OCI-LY7 (cell line): Measurements from ENCODE around the gene RXRA. TPM values are rescaled to one million over a fixed set of nuclear protein-coding genes. Genes with fewer than 3 reads are reported as not detected.

ENCODE experiments used
- BruUV-seq: library from RNA; stranded (reverse); fragments of 400-500 nt; replicated peaks from 2 replicates; lab custom pipeline; 2021; lab: Mats Ljungman, UMichigan
- CTCF ChIA-PET: fragments of 300-600 bp; sonication (Branson Sonifier 250); formaldehyde crosslinking; loops from one replicate; lab custom pipeline; 2022; ENCODE audit warnings: antibody characterized with exemption; ENCODE audit not compliant: unreplicated experiment; lab: Charles Lee
- POLR2A ChIA-PET: fragments of 300-600 bp; sonication (Branson Sonifier 250); formaldehyde crosslinking; loops from one replicate; lab custom pipeline; 2022; ENCODE audit warnings: antibody characterized with exemption; lab: Charles Lee
- DNase-seq: peaks from one replicate; pipeline ENCODE4 v3.0.0-alpha.2; 2015; ENCODE audit warnings: low spot score
- H2AFZ ChIP-seq: fragments of 200-600 bp; sonication (generic), shearing (Covaris generic); 2 replicates; pipeline ENCODE4 v1.6.1; 2014; ENCODE audit warnings: mild to moderate bottlenecking, antibody characterized with exemption, low read length, moderate library complexity
- H3K27ac ChIP-seq: fragments of 200-600 bp; sonication (generic); 2 replicates; pipeline ENCODE4 v1.5.1; 2014; ENCODE audit warnings: mixed run types, low read depth, mild to moderate bottlenecking, moderate library complexity, low read length, inconsistent platforms; ENCODE audit not compliant: poor library complexity, severe bottlenecking
- H3K36me3 ChIP-seq: fragments of 200-600 bp; sonication (generic); 2 replicates; pipeline ENCODE4 v1.6.1; 2014; ENCODE audit warnings: mild to moderate bottlenecking, antibody characterized with exemption, low read length, moderate library complexity, mixed read lengths; ENCODE audit not compliant: insufficient read depth
- H3K4me1 ChIP-seq: fragments of 200-600 bp; sonication (generic); 2 replicates; pipeline ENCODE4 v1.5.1; 2014; ENCODE audit warnings: mild to moderate bottlenecking, low read length; ENCODE audit not compliant: insufficient read depth, poor library complexity, severe bottlenecking
- H3K4me2 ChIP-seq: fragments of 200-600 bp; sonication (generic); 2 replicates; pipeline ENCODE4 v1.6.1; 2014; ENCODE audit warnings: mild to moderate bottlenecking, low read length
- H3K4me3 ChIP-seq: fragments of 200-600 bp; sonication (generic); 2 replicates; pipeline ENCODE4 v1.5.1; 2014; ENCODE audit warnings: mild to moderate bottlenecking, low read depth, low read length; ENCODE audit not compliant: poor library complexity, severe bottlenecking
- H3K79me2 ChIP-seq: fragments of 200-600 bp; sonication (generic); 2 replicates; pipeline ENCODE4 v1.6.1; 2016; ENCODE audit warnings: low read depth, mild to moderate bottlenecking, low read length, moderate library complexity, mixed read lengths; ENCODE audit not compliant: insufficient read depth
- H3K9me2 ChIP-seq: fragments of 200-600 bp; sonication (generic); 2 replicates; pipeline ENCODE4 v1.6.1; 2016; ENCODE audit warnings: mild to moderate bottlenecking, low read length, mixed read lengths; ENCODE audit not compliant: insufficient read depth
- H3K9me3 ChIP-seq: fragments of 200-600 bp; sonication (generic); 2 replicates; pipeline ENCODE4 v1.6.1; 2014; ENCODE audit warnings: mild to moderate bottlenecking, mixed run types, low read length, mixed read lengths
- H4K20me1 ChIP-seq: fragments of 200-600 bp; sonication (generic); 2 replicates; pipeline ENCODE4 v1.6.1; 2014; ENCODE audit warnings: mild to moderate bottlenecking, antibody characterized with exemption, low read length, moderate library complexity, mixed read lengths; ENCODE audit not compliant: insufficient read depth
- EZH2phosphoT487 ChIP-seq: fragments of 200-600 bp; sonication (generic); IDR thresholded peaks from 2 replicates; pipeline ENCODE4 v1.6.1; 2018; ENCODE audit warnings: low read depth, borderline replicate concordance, mild to moderate bottlenecking, mixed run types, antibody characterized with exemption, low read length, moderate library complexity, mixed read lengths
- intact Hi-C: fragments of 100-400 bp; cut with micrococcal nuclease; formaldehyde crosslinking; loops from one replicate; pipeline ENCODE4 v1.10.0; 2022; ENCODE audit not compliant: unreplicated experiment
- total RNA-seq, 2 experiments: library from RNA; depleted of rRNA in 1 of 2; stranded (reverse); fragments of >200 nt in 1 of 2; shearing (Covaris generic) in 1 of 2; gene quantifications; 2 replicates each; pipeline ENCODE4 v1.2.3, GENCODE V29; 2014 to 2022
- TF ChIP-seq, protein P1 (sequence below): fragments of 200-600 bp; sonication (generic); conservative IDR thresholded peaks from 2 replicates; pipeline ENCODE4 v1.5.1; 2014; ENCODE audit warnings: mild to moderate bottlenecking, antibody characterized with exemption, low read length, moderate library complexity, mixed read lengths

The RXRA gene
- total RNA-seq, 2 experiments from 2014 or later: 0.25 to 0.40 TPM

DNA sequence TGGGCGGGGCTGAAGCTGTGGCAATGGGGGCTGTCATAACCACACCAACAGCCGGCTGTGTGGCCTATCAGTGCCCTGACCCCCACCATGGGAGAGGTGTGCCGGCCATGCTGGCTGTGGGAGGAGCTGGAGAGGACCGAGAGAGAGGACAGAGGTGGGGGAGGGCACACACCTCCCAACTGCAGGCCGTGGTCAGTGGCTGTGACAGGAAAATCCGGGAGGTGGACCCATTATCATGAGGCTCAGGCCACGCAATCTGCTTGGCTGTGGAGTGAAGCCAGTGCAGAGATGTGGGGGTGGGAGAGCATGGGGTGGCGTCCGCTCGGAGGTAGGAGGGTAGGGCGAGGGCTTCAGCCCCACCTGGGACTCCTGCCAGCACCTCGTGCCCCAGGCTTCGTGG, 136.1 kb downstream of the RXRA start:
- H3K4me2 ChIP-seq: no peak overlapping the region
- POLR2A ChIA-PET: no interaction called here
- TF ChIP-seq, protein P1, sequence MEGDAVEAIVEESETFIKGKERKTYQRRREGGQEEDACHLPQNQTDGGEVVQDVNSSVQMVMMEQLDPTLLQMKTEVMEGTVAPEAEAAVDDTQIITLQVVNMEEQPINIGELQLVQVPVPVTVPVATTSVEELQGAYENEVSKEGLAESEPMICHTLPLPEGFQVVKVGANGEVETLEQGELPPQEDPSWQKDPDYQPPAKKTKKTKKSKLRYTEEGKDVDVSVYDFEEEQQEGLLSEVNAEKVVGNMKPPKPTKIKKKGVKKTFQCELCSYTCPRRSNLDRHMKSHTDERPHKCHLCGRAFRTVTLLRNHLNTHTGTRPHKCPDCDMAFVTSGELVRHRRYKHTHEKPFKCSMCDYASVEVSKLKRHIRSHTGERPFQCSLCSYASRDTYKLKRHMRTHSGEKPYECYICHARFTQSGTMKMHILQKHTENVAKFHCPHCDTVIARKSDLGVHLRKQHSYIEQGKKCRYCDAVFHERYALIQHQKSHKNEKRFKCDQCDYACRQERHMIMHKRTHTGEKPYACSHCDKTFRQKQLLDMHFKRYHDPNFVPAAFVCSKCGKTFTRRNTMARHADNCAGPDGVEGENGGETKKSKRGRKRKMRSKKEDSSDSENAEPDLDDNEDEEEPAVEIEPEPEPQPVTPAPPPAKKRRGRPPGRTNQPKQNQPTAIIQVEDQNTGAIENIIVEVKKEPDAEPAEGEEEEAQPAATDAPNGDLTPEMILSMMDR: no peak
- no peak for TF ChIP-seq EZH2phosphoT487
- CTCF ChIA-PET: no interaction called here
- no peaks in the 10 kb centered on the region for H3K4me1 ChIP-seq
- H3K4me3 ChIP-seq: no peak overlapping the region
- no peaks in the 10 kb centered on the region for H4K20me1 ChIP-seq
- H3K9me2 ChIP-seq: no peaks in the 10 kb centered on the region
- BruUV-seq: no TSS peak
- intact Hi-C loops: no loop called here
- no peak overlapping the region for H2AFZ ChIP-seq
- H3K27ac ChIP-seq: no peak overlapping the region
- H3K79me2 ChIP-seq: no peaks in the 10 kb centered on the region
- no peaks in the 10 kb centered on the region for H3K36me3 ChIP-seq
- no peaks in the 10 kb centered on the region for H3K9me3 ChIP-seq
- DNase-seq: no peak

DNA sequence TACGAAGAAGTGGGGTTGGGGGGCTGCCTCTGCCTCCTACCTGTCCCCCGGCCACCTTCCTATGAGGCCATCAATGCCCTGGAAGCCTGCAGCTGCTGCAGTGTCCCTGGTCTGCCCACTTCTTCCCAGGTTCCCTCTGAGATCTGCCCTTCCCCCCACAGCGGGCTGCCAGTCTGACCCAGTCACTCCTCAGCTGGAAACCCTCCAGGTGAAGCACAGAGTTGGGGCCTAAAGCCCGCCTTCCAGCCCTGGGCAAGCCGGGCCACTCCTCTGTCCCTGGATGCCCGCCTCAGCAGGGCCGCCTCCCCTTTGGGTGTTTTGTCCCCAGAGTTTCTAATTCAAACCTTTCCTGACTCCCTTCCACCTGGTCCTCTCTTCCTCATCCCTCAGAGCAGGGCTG, 137.0 kb downstream of the RXRA start:
- BruUV-seq: no TSS peak
- ChIA-PET CTCF (no interaction called here), POLR2A (no interaction called here)
- H3K27ac ChIP-seq: no peak overlapping the region
- H3K9me2 ChIP-seq: no peaks in the 10 kb centered on the region
- no peak overlapping the region for H2AFZ ChIP-seq
- no peak overlapping the region for H3K4me3 ChIP-seq
- intact Hi-C loops: no loop called here
- no peak overlapping the region for H3K4me2 ChIP-seq
- no peaks in the 10 kb centered on the region for H4K20me1 ChIP-seq
- TF ChIP-seq EZH2phosphoT487: no peak
- TF ChIP-seq, protein P1: no peak
- H3K36me3 ChIP-seq: no peaks in the 10 kb centered on the region
- no peak for DNase-seq
- H3K9me3 ChIP-seq: no peaks in the 10 kb centered on the region
- H3K4me1 ChIP-seq: no peaks in the 10 kb centered on the region
- H3K79me2 ChIP-seq: no peaks in the 10 kb centered on the region

DNA sequence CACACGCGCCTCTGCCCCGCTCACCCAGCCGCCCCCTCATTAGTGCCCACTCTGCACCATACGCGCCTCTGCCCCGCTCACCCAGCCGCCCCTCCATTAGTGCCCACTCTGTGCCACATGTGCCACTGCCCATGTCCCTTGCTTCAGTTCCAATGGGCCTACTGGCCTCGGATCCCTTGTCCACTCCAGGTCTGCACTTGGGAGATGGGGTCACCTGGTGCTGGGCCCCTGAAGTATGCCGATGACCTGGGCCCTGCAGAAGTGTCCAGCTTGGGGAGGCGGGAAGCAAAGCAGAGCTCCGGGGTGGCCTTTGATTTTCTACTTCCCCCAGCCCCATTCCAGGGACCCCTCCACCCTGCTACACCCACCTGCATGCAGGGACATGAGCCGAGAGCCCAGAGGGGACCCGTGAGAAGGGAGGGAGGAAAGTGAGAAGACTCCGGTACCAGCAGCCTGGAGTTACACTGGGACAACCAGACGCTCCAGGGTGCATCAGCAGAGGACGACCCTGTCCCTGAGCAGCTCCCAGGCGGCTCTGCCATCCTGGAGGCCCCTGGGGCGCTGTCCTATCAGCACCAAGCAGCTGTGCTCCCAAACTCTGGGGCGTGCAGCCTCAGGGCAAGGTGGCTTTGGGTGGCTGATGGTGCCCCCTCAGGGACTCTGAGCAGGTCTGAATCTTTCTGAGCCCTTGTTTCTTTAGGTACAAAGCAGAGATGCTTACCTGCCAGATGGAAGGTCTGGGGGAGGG, 140.8 kb downstream of the RXRA start:
- H4K20me1 ChIP-seq: no peaks in the 10 kb centered on the region
- H3K9me2 ChIP-seq: no peaks in the 10 kb centered on the region
- no peak overlapping the region for H3K4me2 ChIP-seq
- ChIA-PET POLR2A (no interaction called here), CTCF (no interaction called here)
- intact Hi-C loops: no loop called here
- TF ChIP-seq, protein P1: no peak
- no peak for TF ChIP-seq EZH2phosphoT487
- H3K79me2 ChIP-seq: no peaks in the 10 kb centered on the region
- no peak overlapping the region for H2AFZ ChIP-seq
- no peak overlapping the region for H3K4me3 ChIP-seq
- BruUV-seq: no TSS peak
- no peak overlapping the region for H3K27ac ChIP-seq
- H3K9me3 ChIP-seq: no peaks in the 10 kb centered on the region
- H3K4me1 ChIP-seq: no peaks in the 10 kb centered on the region
- DNase-seq: no peak
- no peaks in the 10 kb centered on the region for H3K36me3 ChIP-seq
